HepG2 (cell line): Measurements from ENCODE around the gene TSGA10. TPM values are rescaled to one million over a fixed set of nuclear protein-coding genes. Genes with fewer than 3 reads are reported as not detected.

ENCODE experiments used
- ATAC-seq: fragments of 200-7000 bp; cut with Tn5 transposase; 3 replicates; pipeline ENCODE4 v1.9.1; 2020; ENCODE audit warnings: mild to moderate bottlenecking, moderate library complexity
- BruUV-seq: library from RNA; stranded (reverse); fragments of 400-500 nt; replicated peaks from 2 replicates; lab custom pipeline; 2021; lab: Mats Ljungman, UMichigan
- CTCF ChIA-PET: fragments of 300-600 bp; formaldehyde crosslinking; extraction: SDS; loops from one replicate; lab custom pipeline; 2021; ENCODE audit warnings: low total read pairs, inconsistent platforms, low intra/inter-chr PET ratio; lab: Yijun Ruan, JAX
- POLR2A ChIA-PET: fragments of 350-600 bp; sonication (Branson Sonifier 250); formaldehyde crosslinking; loops from one replicate; lab custom pipeline; 2020; ENCODE audit warnings: antibody characterized with exemption, inconsistent platforms; lab: Yijun Ruan, JAX
- DNase-seq: peaks from one replicate; pipeline ENCODE4 v3.0.0-alpha.2; 2015; ENCODE audit warnings: low spot score
- FAIRE-seq: peaks from 3 replicates; lab custom pipeline; 2011; peaks lifted over from hg19 to GRCh38; lab: Jason Lieb, UNC
- H2AFZ ChIP-seq: one replicate; pipeline ENCODE4 v1.6.1; 2011; ENCODE audit warnings: low read length, inconsistent platforms
- H3K27ac ChIP-seq: fragments of 300-600 bp; 3 replicates; pipeline ENCODE4 v1.8.0; 2011; ENCODE audit warnings: mixed run types, mild to moderate bottlenecking, mixed read lengths, low read length, inconsistent platforms; ENCODE audit not compliant: insufficient read depth; ENCODE audit errors: extremely low read length
- H3K27me3 ChIP-seq, 2 experiments: fragments of 200-600 bp in 1 of 2; 2 replicates in 1 of 2; 3 replicates in 1 of 2; pipeline versions ENCODE4 v1.6.0 to v1.8.0; 2011; ENCODE audit warnings: low read length in 2 of 2, mild to moderate bottlenecking in 2 of 2, moderate library complexity in 2 of 2, inconsistent platforms in 1 of 2; ENCODE audit not compliant: insufficient read depth in 2 of 2, control insufficient read depth in 1 of 2
- H3K36me3 ChIP-seq, 2 experiments: fragments of 200-600 bp in 1 of 2; replicated peaks in 1 of 2; 2 replicates in 1 of 2; 3 replicates in 1 of 2; pipeline versions ENCODE4 v1.5.1 to v1.8.0; 2011; ENCODE audit warnings: low read length in 2 of 2, inconsistent platforms in 1 of 2; ENCODE audit not compliant: insufficient read depth in 2 of 2, control insufficient read depth in 1 of 2
- H3K4me1 ChIP-seq: 2 replicates; pipeline ENCODE4 v1.5.1; 2012; ENCODE audit warnings: low read length, inconsistent platforms; ENCODE audit not compliant: insufficient read depth
- H3K4me2 ChIP-seq: 2 replicates; pipeline ENCODE4 v1.6.0; 2011; ENCODE audit warnings: low read depth, low read length, inconsistent platforms
- H3K4me3 ChIP-seq, 3 experiments: fragments of 200-600 bp in 1 of 3; sonication (generic), shearing (Covaris generic) in 1 of 3; replicated peaks in 1 of 3; 2 replicates each; pipeline ENCODE4 v1.5.1; 2011 to 2016; ENCODE audit warnings: low read length in 3 of 3, inconsistent platforms in 2 of 3, low read depth in 2 of 3, mild to moderate bottlenecking in 2 of 3, control low read depth in 1 of 3, mixed read lengths in 1 of 3; ENCODE audit not compliant: insufficient read depth in 1 of 3
- H3K79me2 ChIP-seq: one replicate; pipeline ENCODE4 v1.6.1; 2011; ENCODE audit warnings: low read length, inconsistent platforms; ENCODE audit not compliant: insufficient read depth
- H3K9ac ChIP-seq: 2 replicates; pipeline ENCODE4 v1.6.0; 2011; ENCODE audit warnings: mild to moderate bottlenecking, low read depth, low read length, inconsistent platforms; ENCODE audit not compliant: insufficient read depth
- H3K9me3 ChIP-seq: 2 replicates; pipeline ENCODE4 v1.5.1; 2012; ENCODE audit warnings: mild to moderate bottlenecking, low read length
- H4K20me1 ChIP-seq: 2 replicates; pipeline ENCODE4 v1.6.0; 2011; ENCODE audit warnings: inconsistent platforms, mild to moderate bottlenecking, low read length, moderate library complexity; ENCODE audit not compliant: insufficient read depth
- ADNP ChIP-seq: sonication (generic); formaldehyde crosslinking; IDR thresholded peaks from 2 replicates; pipeline ENCODE4 v1.4.0; 2020; ENCODE audit warnings: missing genetic modification reagents
- HMG20B ChIP-seq: conservative IDR thresholded peaks from 2 replicates; pipeline ENCODE4 v1.6.1; 2016; ENCODE audit warnings: missing genetic modification reagents, missing compliant biosample characterization
- KLF16 ChIP-seq, 2 experiments: sonication (generic) in 1 of 2; formaldehyde crosslinking in 1 of 2; IDR thresholded peaks; 2 replicates each; pipeline versions ENCODE4 v1.6.1 to v1.8.0; 2016 to 2023; ENCODE audit warnings: missing genetic modification reagents in 2 of 2, missing compliant biosample characterization in 1 of 2
- NFYB ChIP-seq: sonication (generic); formaldehyde crosslinking; IDR thresholded peaks from 2 replicates; pipeline ENCODE4 v1.4.0; 2020; ENCODE audit warnings: missing genetic modification reagents
- TFE3 ChIP-seq: IDR thresholded peaks from 2 replicates; pipeline ENCODE4 v1.6.1; 2016
- ZFP1 ChIP-seq: IDR thresholded peaks from 2 replicates; pipeline ENCODE4 v1.6.1; 2016
- ZNF253 ChIP-seq: sonication (generic); formaldehyde crosslinking; IDR thresholded peaks from 2 replicates; pipeline ENCODE4 v1.8.0; 2022; ENCODE audit warnings: mild to moderate bottlenecking, missing genetic modification reagents, borderline replicate concordance
- ZNF281 ChIP-seq: sonication (generic); formaldehyde crosslinking; IDR thresholded peaks from 2 replicates; pipeline ENCODE4 v1.4.0; 2020; ENCODE audit warnings: missing genetic modification reagents, borderline replicate concordance
- ZNF576 ChIP-seq: sonication (generic); formaldehyde crosslinking; IDR thresholded peaks from 2 replicates; pipeline ENCODE4 v1.4.0; 2020; ENCODE audit warnings: mild to moderate bottlenecking, missing genetic modification reagents
- ZNF747 ChIP-seq: sonication (generic); formaldehyde crosslinking; IDR thresholded peaks from 2 replicates; pipeline ENCODE4 v1.8.1; 2023; ENCODE audit warnings: missing genetic modification reagents, mild to moderate bottlenecking, borderline replicate concordance
- WGBS: methylation state at CpG from one replicate; pipeline ENCODE4 v1.1.6; 2017; ENCODE audit warnings: low lambda C conversion rate; 5-methylcytosine and 5-hydroxymethylcytosine counted together
- in situ Hi-C: cut with HindIII; loops from 2 replicates; pipeline ENCODE4 v1.10.0; 2017; ENCODE audit warnings: low pct_unique_long_range_greater_than_20kb; ENCODE audit not compliant: extremely low pct_ligation_motif_present
- intact Hi-C: fragments of 100-400 bp; cut with micrococcal nuclease; formaldehyde crosslinking; loops from one replicate; pipeline ENCODE4 v1.10.0; 2022; ENCODE audit not compliant: unreplicated experiment
- polyA plus RNA-seq, 8 experiments: library from polyadenylated mRNA; depleted of rRNA in 3 of 8; stranded (reverse) in 7 of 8; unstranded in 1 of 8; fragments of >200 nt; fragmentation: Illumina TruSeq in 4 of 8; extraction: Trizol in 4 of 8; gene quantifications; 2 replicates each; pipeline versions ENCODE4 v1.2.1 to v1.2.3, GENCODE V29; 2011 to 2016; ENCODE audit warnings: low read depth in 4 of 8, missing spikeins in 1 of 8, mixed read lengths in 1 of 8; ENCODE audit not compliant: insufficient read depth in 1 of 8
- total RNA-seq, 5 experiments: library from RNA; depleted of rRNA; stranded (reverse); fragments of >200 nt; fragmentation: Illumina TruSeq; extraction: Trizol; gene quantifications; 2 replicates each; pipeline ENCODE4 v1.2.3, GENCODE V29; 2016; ENCODE audit warnings: low read depth in 1 of 5

TSGA10 gene
- total and polyA plus RNA-seq, 2 of the 13 experiments (the other 11 are each of a cell fraction or from before 2014, with no cell fraction given): 4.7 to 13.1 TPM

- 8% methylated on average over 2 of the region's 2 CpGs for WGBS
- intact Hi-C loops (no loop called here), in situ Hi-C loops (no loop called here)
- H3K9ac ChIP-seq: no peak overlapping the region
- H3K36me3 ChIP-seq: no peaks in the 10 kb centered on the region
- ChIA-PET CTCF (no interaction called here), POLR2A (no interaction called here)
- no peak for TF ChIP-seq ZFP1 (CRISPR knock-in tag)
- no peak for TF ChIP-seq ZNF576 (CRISPR knock-in tag)
- TF ChIP-seq KLF16 (CRISPR knock-in tag; IDR thresholded peaks at IDR 0.05): no peak
- TF ChIP-seq NFYB (CRISPR knock-in tag): no peak
- no peak overlapping the region for H3K4me2 ChIP-seq
- H3K9me3 ChIP-seq: no peaks in the 10 kb centered on the region
- FAIRE-seq (no peak), ATAC-seq (no peak), DNase-seq (no peak)
- H3K4me3 ChIP-seq: no peak overlapping the region
- H2AFZ ChIP-seq: no peak overlapping the region
- no peak overlapping the region for H3K27ac ChIP-seq
- no peaks in the 10 kb centered on the region for H3K79me2 ChIP-seq
- no peaks in the 10 kb centered on the region for H3K4me1 ChIP-seq
- no TSS peak for BruUV-seq
- peaks cover 0 to 7% of the 10 kb centered on the region in 2 experiments; a peak in 1 of 5 replicates for H3K27me3 ChIP-seq
- H4K20me1 ChIP-seq: no peaks in the 10 kb centered on the region
Measured at GRCh38 chr2:99032001-99032400, 122.7 kb downstream of the TSGA10 start.

GRCh38 chr2:99031481-99031880 lies 123.3 kb downstream of the TSGA10 start:
- ChIA-PET CTCF (no interaction called here), POLR2A (no interaction called here)
- Histone ChIP-seq H3K27me3 (peaks cover 0 to 7% of the 10 kb centered on the region in 2 experiments; a peak in 1 of 5 replicates), H3K36me3 (no peaks in the 10 kb centered on the region), H3K27ac (no peak overlapping the region), H3K79me2 (no peaks in the 10 kb centered on the region), H3K9ac (no peak overlapping the region), H2AFZ (no peak overlapping the region), H3K4me2 (no peak overlapping the region), H3K4me3 (no peak overlapping the region), H3K9me3 (no peaks in the 10 kb centered on the region), H4K20me1 (no peaks in the 10 kb centered on the region), H3K4me1 (no peaks in the 10 kb centered on the region)
- no peak for ATAC-seq
- DNase-seq: no peak
- BruUV-seq: no TSS peak
- WGBS: 51% methylated on average over 3 of the region's 3 CpGs
- intact Hi-C loops: no loop called here
- in situ Hi-C loops: no loop called here
- FAIRE-seq: no peak
- TF ChIP-seq ZNF747 (CRISPR knock-in tag) (no peak), ZNF281 (CRISPR knock-in tag) (no peak), ADNP (no peak), TFE3 (no peak), HMG20B (CRISPR knock-in tag) (no peak), ZNF253 (CRISPR knock-in tag) (no peak)
